ENCODE data around the gene RPL10A.
"Not testable (repeated sequence)": the region's sequence is repeated elsewhere in the genome, so short reads cannot be mapped to it uniquely, and the experiment has no call there.

The RPL10A gene

DNA sequence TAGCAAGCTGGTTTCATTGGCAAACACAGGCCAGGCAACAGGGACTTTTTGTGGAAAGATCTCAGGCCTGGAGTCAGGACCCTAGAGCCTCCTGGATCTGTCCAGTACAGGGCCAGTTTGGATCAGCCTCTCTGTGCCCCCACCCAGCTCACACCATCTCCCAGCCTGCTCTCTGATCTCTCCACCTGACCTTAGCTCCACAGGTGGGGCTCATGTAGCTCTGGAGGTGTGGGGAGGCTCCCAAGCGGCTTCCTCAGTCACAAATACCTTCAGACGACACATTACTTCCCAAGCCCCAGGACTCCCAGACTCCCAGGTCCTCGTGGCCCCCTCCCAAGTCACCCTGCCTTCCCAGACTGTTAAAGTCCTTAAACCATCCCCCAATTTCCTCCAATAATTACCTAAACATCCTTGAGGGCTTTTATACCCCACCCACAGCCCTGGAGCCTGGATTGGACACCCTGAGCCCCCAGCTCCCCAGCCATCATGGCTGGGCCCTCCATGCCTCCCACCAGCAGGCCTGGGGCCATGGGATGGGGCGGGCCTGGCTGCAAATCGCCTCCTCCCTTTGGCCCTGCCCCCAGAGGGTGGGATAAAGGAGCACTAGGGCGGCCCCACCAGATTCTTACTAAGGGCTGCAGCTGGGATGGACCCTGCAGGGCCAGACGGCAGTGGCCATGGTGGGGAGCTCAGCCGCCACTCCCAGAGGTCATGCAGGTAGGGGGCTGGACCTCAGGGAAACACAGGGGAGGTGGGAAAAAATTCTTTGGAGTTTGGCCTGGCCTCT is 31.9 kb upstream of the RPL10A start:
- no peak for TF ChIP-seq JUND (IDR thresholded peaks at IDR 0.05; ENCODE audit: low read depth)
- in situ Hi-C loops (cut with HindIII; ENCODE audit: low pct_unique_long_range_greater_than_20kb, low sequenced_read_pairs) = no loop called here
- DNase-seq (ENCODE audit: low read depth in 1 of 2, low spot score in 1 of 2) = no peak

DNA sequence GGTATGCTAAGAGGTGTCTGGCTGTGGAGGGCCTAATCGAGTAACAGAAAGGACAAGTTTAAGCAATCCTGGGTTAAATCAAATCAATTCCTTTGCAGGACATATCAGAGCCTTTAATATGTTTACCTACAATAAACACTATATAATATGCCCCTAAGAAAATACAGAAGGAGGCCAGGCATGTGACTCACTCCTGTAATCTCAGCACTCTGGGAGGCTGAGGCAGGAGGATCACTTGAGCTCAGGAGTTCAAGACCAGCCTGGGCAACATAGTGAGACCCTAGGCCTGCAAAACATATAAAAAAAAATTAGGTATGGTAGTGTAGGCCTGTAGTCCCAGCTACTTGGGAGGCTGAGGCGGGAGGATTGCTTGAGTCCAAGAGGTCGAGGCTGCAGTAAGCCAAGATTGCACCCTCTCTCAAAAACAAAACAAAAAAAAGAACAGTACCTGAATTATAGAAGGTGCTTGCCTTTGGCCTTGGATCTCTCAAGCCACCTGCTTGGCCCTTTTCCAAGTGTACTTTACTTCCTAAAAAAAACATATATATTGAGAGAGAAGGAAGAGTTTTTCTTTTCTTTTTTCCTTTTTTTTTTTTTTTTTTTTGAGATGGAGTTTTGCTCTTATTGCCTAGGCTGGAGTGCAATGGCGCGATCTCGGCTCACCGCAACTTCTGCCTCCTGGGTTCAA is 29.7 kb upstream of the RPL10A start:
- in situ Hi-C loops (cut with HindIII; ENCODE audit: low pct_unique_long_range_greater_than_20kb, low sequenced_read_pairs) = not testable (repeated sequence)

DNA sequence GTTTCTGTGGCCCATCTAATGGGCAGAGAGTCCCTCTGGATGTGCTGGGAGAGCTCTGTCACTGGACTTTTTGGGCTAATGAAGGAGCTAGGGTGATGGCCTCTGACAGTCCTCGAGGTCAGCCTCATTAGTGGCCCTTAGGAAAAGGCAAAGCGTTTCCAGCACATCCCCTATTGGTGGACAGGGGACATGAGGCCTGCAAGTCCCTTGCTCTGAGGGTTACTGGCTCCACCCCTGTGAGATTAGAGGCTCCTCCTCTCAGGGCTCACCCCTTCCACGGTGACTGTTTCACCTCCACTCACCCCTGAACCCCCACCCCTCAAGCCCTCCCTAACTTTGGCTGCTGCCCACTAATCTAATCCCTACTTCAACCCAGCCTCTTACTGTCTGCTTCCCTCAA is 28.9 kb upstream of the RPL10A start:
- no peak for TF ChIP-seq JUND (IDR thresholded peaks at IDR 0.05; ENCODE audit: low read depth)
- in situ Hi-C loops (cut with HindIII; ENCODE audit: low pct_unique_long_range_greater_than_20kb, low sequenced_read_pairs) = no loop called here

More for the DNA sequence above, 29.7 kb upstream of the RPL10A start:
- not testable (repeated sequence) for DNase-seq (ENCODE audit: low read depth in 1 of 2, low spot score in 1 of 2)

DNA sequence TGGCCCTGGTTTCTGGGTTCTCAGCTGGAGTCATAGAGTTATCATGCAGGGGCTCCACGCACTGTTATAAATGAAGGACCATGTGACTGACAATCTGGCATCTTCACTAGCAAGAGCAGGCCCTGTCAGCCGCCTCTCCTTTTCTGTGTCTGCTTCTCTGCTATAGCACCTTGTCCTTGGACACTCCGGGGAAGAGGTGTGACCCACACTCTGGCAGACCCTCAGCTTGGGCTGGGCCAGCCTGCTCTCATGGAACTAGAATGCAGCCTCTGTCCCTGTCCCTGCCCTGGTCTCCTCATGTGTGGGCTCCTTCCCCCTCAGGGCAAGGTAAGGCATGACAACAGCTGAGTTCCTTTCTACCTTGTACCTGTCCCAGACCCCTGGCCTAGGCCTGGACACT is 27.0 kb upstream of the RPL10A start:
- TF ChIP-seq JUND (IDR thresholded peaks at IDR 0.05; ENCODE audit: low read depth) = no peak
- no peak for DNase-seq (ENCODE audit: low read depth in 1 of 2, low spot score in 1 of 2)
- in situ Hi-C loops (cut with HindIII; ENCODE audit: low pct_unique_long_range_greater_than_20kb, low sequenced_read_pairs) = no loop called here

More for the DNA sequence above, 28.9 kb upstream of the RPL10A start:
- no peak for DNase-seq (ENCODE audit: low read depth in 1 of 2, low spot score in 1 of 2)

DNA sequence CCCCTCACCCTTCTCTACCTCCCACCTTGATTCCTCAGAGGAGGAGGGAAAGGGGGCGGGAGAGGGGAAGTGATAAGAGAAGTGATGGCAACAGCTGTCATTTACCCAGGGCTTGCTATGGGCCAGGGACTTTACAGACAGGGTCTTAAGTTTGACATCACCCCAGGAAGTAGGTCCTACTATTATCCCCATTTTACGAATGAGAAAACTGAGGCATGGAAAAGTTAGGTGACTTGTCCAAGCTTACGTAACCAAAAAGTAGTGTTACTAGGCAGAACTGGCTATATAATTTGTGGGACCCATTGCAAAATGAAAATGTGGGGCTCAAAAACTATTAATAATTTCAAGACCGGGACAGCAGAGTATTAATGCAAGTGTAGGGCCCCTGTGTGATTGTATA is 26.6 kb upstream of the RPL10A start:
- in situ Hi-C loops (cut with HindIII; ENCODE audit: low pct_unique_long_range_greater_than_20kb, low sequenced_read_pairs) = no loop called here
- no peak for TF ChIP-seq JUND (IDR thresholded peaks at IDR 0.05; ENCODE audit: low read depth)
- DNase-seq (ENCODE audit: low read depth in 1 of 2, low spot score in 1 of 2) = no peak

DNA sequence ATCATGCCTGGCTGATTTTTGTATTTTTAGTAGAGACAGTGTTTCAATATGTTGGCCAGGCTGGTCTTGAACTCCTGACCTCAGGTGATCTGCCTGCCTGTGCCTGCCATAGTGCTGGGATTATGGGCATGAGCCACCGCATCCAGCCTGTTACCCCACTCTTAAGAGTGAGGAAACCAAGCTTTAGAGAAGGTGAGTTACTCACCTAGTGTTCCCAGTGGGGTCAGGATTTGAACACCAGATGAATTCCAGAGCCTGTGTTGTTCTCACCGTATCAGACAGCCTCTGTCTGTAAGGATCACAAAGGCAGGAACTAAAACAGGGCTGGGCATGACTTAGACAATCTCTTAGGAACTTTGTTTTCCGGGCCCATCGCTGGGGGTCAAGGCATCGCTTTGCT is 25.5 kb upstream of the RPL10A start:
- no peak for TF ChIP-seq JUND (IDR thresholded peaks at IDR 0.05; ENCODE audit: low read depth)
- DNase-seq (ENCODE audit: low read depth in 1 of 2, low spot score in 1 of 2) = no peak
- in situ Hi-C loops (cut with HindIII; ENCODE audit: low pct_unique_long_range_greater_than_20kb, low sequenced_read_pairs) = no loop called here

DNA sequence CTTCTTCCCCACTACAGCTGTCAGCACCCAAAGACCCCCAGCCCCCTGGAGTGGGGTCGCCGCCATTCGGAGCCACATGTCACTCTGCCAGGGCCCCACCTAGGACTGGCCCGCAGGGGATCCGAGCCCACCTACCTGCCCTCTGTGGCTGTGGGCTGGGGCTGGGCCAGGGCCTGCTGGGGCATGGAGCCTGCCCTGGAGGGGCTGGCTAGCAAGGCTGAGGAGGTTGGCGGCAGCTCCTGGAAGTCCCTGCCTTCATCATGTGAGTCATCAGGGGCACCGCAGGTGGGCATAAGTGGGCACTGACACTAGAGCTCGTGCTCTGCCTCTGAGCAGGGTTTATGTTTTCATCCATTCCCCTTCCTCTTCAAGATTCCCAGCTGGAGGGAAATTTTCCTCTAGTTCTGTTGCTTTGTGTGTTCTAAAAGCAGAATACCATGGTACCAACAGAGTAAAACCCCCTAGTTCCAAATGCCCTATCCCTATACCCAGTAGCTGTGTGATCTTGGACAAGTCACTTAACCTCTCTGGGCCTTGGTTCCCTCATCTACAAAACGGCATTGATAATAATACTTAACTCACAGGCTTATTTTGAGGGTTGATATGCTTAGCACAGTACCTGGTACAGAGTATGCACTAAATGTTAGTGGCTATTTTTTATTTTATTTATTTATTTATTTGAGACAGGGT is 24.7 kb upstream of the RPL10A start:
- no peak for DNase-seq (ENCODE audit: low read depth in 1 of 2, low spot score in 1 of 2)
- in situ Hi-C loops (cut with HindIII; ENCODE audit: low pct_unique_long_range_greater_than_20kb, low sequenced_read_pairs) = no loop called here
- TF ChIP-seq JUND (IDR thresholded peaks at IDR 0.05; ENCODE audit: low read depth) = no peak

DNA sequence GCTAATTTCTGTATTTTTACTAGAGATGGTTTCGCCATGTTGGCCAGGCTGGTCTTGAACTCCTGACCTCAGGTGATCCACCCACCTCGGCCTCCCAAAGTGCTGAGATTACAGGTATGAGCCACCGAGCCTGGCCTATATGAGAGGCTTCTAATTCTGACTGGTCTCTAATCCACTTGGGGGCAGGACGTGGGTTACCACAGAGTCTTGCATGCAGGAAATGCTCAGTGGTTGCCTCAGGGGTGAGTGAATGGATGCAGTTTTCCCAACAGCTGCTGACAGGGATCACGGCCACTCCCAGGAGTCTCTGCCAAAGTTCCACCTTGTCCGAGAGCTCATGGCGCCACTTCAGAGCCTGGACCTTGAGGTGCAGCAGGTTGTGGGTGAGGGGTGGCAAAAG is 22.5 kb upstream of the RPL10A start:
- DNase-seq (ENCODE audit: low read depth in 1 of 2, low spot score in 1 of 2) = no peak
- in situ Hi-C loops (cut with HindIII; ENCODE audit: low pct_unique_long_range_greater_than_20kb, low sequenced_read_pairs) = no loop called here
- TF ChIP-seq JUND (IDR thresholded peaks at IDR 0.05; ENCODE audit: low read depth) = no peak

DNA sequence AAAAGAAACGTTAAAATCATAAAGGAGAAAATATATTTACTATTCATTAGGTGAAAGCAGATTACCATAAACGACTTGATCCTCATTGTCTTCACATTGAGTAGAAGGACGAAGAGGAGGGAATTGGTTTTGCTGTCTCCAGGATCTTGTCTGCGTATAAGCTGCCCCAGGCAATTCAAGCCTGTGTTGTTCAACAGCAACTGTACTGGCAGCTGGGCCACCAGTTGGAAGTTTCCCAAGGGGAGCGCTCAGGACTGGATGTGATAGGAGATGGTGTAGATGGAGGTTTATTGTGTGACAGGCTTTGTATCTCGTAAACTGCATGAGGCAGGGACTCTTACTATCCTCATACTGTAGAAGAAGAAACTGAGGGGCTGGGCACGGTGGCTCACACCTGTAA is 20.0 kb upstream of the RPL10A start:
- in situ Hi-C loops (cut with HindIII; ENCODE audit: low pct_unique_long_range_greater_than_20kb, low sequenced_read_pairs) = no loop called here
- no peak for DNase-seq (ENCODE audit: low read depth in 1 of 2, low spot score in 1 of 2)
- no peak for TF ChIP-seq JUND (IDR thresholded peaks at IDR 0.05; ENCODE audit: low read depth)

DNA sequence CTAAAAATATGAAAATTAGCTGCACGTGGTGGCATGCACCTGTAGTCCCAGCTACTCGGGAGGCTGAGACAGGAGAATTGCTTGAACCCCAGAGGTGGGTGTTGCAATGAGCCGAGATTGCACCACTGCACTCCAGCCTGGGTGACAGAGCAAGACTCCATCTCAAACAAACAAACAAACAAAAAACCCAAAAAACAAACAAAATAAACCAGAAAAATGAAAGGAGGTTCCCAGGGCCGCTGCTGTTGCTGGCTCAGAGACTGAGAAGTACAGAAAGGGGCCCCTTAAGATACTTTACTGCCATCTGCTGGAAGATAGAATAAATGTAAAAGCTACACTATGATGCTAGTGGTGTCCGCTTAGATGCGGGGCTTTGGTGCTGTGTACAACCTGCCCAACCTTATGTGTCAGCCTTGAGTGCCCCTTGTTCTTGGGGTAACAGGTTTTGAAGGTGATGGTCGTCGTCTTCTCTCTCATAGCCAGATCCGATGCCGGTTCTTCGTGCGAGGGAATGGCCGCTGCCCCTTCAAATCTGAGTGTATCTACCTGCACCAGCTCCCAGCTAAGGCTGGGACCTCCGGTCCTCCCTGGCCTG is 18.8 kb upstream of the RPL10A start:
- DNase-seq (ENCODE audit: low read depth in 1 of 2, low spot score in 1 of 2) = peak; percentile 70 to 78
- in situ Hi-C loops (cut with HindIII; ENCODE audit: low pct_unique_long_range_greater_than_20kb, low sequenced_read_pairs) = no loop called here
- no peak for TF ChIP-seq JUND (IDR thresholded peaks at IDR 0.05; ENCODE audit: low read depth)

DNA sequence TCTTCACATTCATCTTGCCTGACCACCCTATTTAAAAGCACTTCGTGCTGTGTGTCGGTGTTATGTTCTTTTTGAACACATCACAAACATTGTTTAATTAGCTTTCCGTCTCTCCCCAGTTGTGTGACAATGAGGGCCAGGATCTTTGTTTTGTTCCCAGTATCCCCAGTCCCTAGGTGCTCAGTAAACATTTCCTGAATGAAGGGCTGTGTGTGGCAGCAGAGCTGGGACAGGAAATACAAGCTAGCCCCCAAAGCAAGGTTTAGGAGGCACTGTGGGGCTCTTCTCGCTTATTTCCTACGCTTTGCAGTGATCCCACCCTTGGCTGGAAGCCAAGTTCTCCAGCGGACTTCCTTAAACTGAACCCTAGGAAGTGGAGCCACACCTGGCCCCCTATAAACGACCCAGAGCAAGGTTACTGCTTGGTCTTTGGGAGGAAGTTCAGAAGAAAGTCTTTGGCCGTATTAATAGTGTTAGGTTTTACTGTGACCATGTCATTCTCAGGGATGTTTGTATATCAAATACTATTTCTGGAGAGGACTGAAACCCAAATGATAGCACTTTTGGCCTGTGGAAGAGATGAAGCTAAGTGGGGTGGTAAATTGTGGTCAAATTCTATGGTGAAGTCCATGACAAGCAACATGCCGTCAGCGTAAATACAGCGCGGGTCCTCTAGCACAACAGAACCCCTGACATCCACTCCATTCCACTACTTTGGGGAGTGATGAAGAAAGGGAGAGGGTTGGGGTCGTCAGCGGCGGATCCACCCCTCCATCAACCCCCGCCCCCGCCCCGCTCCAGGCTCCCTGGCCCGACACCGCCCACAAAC is 16.6 kb upstream of the RPL10A start:
- no peak for TF ChIP-seq JUND (IDR thresholded peaks at IDR 0.05; ENCODE audit: low read depth)
- in situ Hi-C loops (cut with HindIII; ENCODE audit: low pct_unique_long_range_greater_than_20kb, low sequenced_read_pairs) = no loop called here
- DNase-seq (ENCODE audit: low read depth in 1 of 2, low spot score in 1 of 2) = no peak
